ENCODE results near the gene AFF3.

- no peak for TF ChIP-seq CTCF (conservative IDR thresholded peaks at IDR 0.05 in 1 of 2, IDR thresholded peaks at IDR 0.05 in 1 of 2; ENCODE audit: low read depth in 1 of 2, low read length in 2 of 2)
- TF ChIP-seq EZH2 (IDR thresholded peaks at IDR 0.05; ENCODE audit: low read length, missing control alignments), result no peak
Measured at GRCh38 chr2:99504844-99505584, 637.4 kb downstream of the AFF3 start.

All from fibroblast of lung (primary cell).